HEK293T (cell line): ENCODE measurements around the gene C3AR1.
"Not testable (repeated sequence)": the region's sequence is repeated elsewhere in the genome, so short reads cannot be mapped to it uniquely, and the experiment has no call there.

Source experiments
- CTCF ChIA-PET: fragments of 350-600 bp; formaldehyde crosslinking; extraction: SDS; loops from one replicate; lab custom pipeline; 2021; ENCODE audit warnings: antibody characterized with exemption, inconsistent platforms; lab: Yijun Ruan, JAX
- POLR2A ChIA-PET: fragments of 350-600 bp; formaldehyde crosslinking; extraction: SDS; loops from one replicate; lab custom pipeline; 2020; ENCODE audit warnings: antibody characterized with exemption, inconsistent platforms; lab: Yijun Ruan, JAX
- DNase-seq: peaks from one replicate; pipeline ENCODE4 v3.0.0; 2012; ENCODE audit warnings: mixed read lengths; ENCODE audit errors: extremely low spot score
- ARNT ChIP-seq: fragments of 450-650 bp; IDR thresholded peaks from 2 replicates; pipeline ENCODE4 v1.6.1; 2017; ENCODE audit warnings: mild to moderate bottlenecking
- BHLHE40 ChIP-seq: fragments of 450-650 bp; IDR thresholded peaks from 2 replicates; pipeline ENCODE4 v1.6.1; 2016; ENCODE audit warnings: mild to moderate bottlenecking, moderate library complexity, borderline replicate concordance
- CTBP1 ChIP-seq: fragments of 450-650 bp; IDR thresholded peaks from 2 replicates; pipeline ENCODE4 v1.6.1; 2016; ENCODE audit warnings: borderline replicate concordance
- ELF4 ChIP-seq: fragments of 450-650 bp; IDR thresholded peaks from 2 replicates; pipeline ENCODE4 v1.6.1; 2017; ENCODE audit warnings: antibody characterized with exemption
- FOXA1 ChIP-seq: fragments of 450-650 bp; IDR thresholded peaks from 2 replicates; pipeline ENCODE4 v1.6.1; 2016; ENCODE audit warnings: mild to moderate bottlenecking
- FOXK2 ChIP-seq: fragments of 450-650 bp; IDR thresholded peaks from 2 replicates; pipeline ENCODE4 v1.6.1; 2016; ENCODE audit warnings: mild to moderate bottlenecking
- FOXM1 ChIP-seq: fragments of 450-650 bp; IDR thresholded peaks from 2 replicates; pipeline ENCODE4 v1.6.1; 2017; ENCODE audit warnings: mild to moderate bottlenecking, borderline replicate concordance
- HDGF ChIP-seq: fragments of 450-650 bp; IDR thresholded peaks from 2 replicates; pipeline ENCODE4 v1.6.1; 2017; ENCODE audit warnings: antibody characterized with exemption, borderline replicate concordance
- L3MBTL2 ChIP-seq: fragments of 450-650 bp; conservative IDR thresholded peaks from 2 replicates; pipeline ENCODE4 v1.6.1; 2016; ENCODE audit warnings: mild to moderate bottlenecking
- LEF1 ChIP-seq: fragments of 450-650 bp; IDR thresholded peaks from 2 replicates; pipeline ENCODE4 v1.6.1; 2017; ENCODE audit warnings: mild to moderate bottlenecking, borderline replicate concordance
- NFRKB ChIP-seq: fragments of 450-650 bp; IDR thresholded peaks from 2 replicates; pipeline ENCODE4 v1.6.1; 2016; ENCODE audit warnings: mild to moderate bottlenecking, moderate library complexity
- PKNOX1 ChIP-seq: fragments of 450-650 bp; IDR thresholded peaks from 2 replicates; pipeline ENCODE4 v1.6.1; 2016
- SP1 ChIP-seq: fragments of 450-650 bp; IDR thresholded peaks from 2 replicates; pipeline ENCODE4 v1.6.1; 2017
- SUZ12 ChIP-seq: fragments of 450-650 bp; IDR thresholded peaks from 2 replicates; pipeline ENCODE4 v1.6.1; 2016; ENCODE audit warnings: mild to moderate bottlenecking
- TARDBP ChIP-seq: fragments of 450-650 bp; IDR thresholded peaks from 2 replicates; pipeline ENCODE4 v1.6.1; 2016
- ZNF384 ChIP-seq: fragments of 450-650 bp; IDR thresholded peaks from 2 replicates; pipeline ENCODE4 v1.6.1; 2016

Gene C3AR1

GRCh38 chr12:8080120-8080519 lies 14.0 kb upstream of the C3AR1 start:
- no peak for DNase-seq
- POLR2A ChIA-PET, result no interaction called here
- CTCF ChIA-PET, result interaction anchor here (0.6 kb wide), 1 partner anchor 78 kb away, joined by 6 read pairs; no protein-coding TSS in a partner anchor
- TF ChIP-seq BHLHE40 (no peak), FOXK2 (no peak), FOXM1 (no peak), ELF4 (no peak), ZNF384 (no peak), PKNOX1 (no peak), L3MBTL2 (no peak), HDGF (no peak), SUZ12 (no peak), TARDBP (no peak), FOXA1 (no peak), ARNT (no peak), SP1 (no peak)

- POLR2A ChIA-PET, result interaction anchor here (0.9 to 3.0 kb wide), 4 partner anchors 33 to 108 kb away, joined by 3 to 11 read pairs (median 8); no protein-coding TSS in a partner anchor
- CTCF ChIA-PET, result interaction anchor here (0.9 to 2.0 kb wide), 4 partner anchors 22 to 146 kb away, joined by 3 to 13 read pairs (median 10); no protein-coding TSS in a partner anchor
- no peak for DNase-seq
- TF ChIP-seq SUZ12 (no peak), HDGF (no peak), ZNF384 (no peak), FOXA1 (no peak), SP1 (no peak)
Measured at GRCh38 chr12:8078916-8079315, 12.8 kb upstream of the C3AR1 start.

DNA sequence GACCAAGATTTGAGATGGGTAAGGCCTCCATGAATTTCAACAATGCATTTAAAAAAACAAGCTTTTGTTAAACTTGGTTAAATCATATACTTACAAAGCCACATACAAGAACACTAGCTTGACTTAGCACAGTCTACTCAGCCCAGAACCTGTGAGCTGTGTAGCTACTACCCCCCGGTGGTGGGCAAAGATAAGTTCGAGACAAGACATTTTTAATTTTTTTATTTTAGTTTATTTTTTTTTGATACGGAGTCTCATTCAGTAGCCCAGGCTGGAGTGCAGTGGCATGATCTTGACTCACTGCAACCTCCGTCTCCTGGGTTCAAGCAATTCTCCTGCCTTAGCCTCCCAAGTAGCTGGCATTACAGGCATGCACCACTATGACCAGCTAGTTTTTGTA lies 12.2 kb upstream of the C3AR1 start:
- DNase-seq, result no peak
- ChIA-PET CTCF (interaction anchor here (0.6 to 2.0 kb wide), 9 partner anchors 17 to 436 kb away, joined by 3 to 13 read pairs (median 4); partner anchors contain the start of gene FOXJ2), POLR2A (interaction anchor here (0.7 to 3.0 kb wide), 6 partner anchors 12 to 143 kb away, joined by 3 to 11 read pairs (median 4); partner anchors contain the start of genes C3AR1 and SLC2A3)
- TF ChIP-seq CTBP1, result no peak
- no peak for TF ChIP-seq HDGF
- TF ChIP-seq PKNOX1, result no peak
- TF ChIP-seq ZNF384, result peak; percentile 45; the same call in 1 of the 2 replicates
- TF ChIP-seq L3MBTL2, result no peak
- TF ChIP-seq SP1, result no peak
- no peak for TF ChIP-seq SUZ12
- no peak for TF ChIP-seq LEF1

GRCh38 chr12:8077207-8077606 lies 11.0 kb upstream of the C3AR1 start:
- no peak for DNase-seq
- TF ChIP-seq ARNT (no peak), SUZ12 (no peak), FOXK2 (no peak), BHLHE40 (no peak), PKNOX1 (no peak), ZNF384 (no peak), TARDBP (no peak), ELF4 (no peak), CTBP1 (no peak), NFRKB (no peak), HDGF (no peak), FOXA1 (no peak), FOXM1 (no peak), L3MBTL2 (no peak), SP1 (no peak), LEF1 (no peak)
- CTCF ChIA-PET, result interaction anchor here (0.6 to 1.7 kb wide), 6 partner anchors 16 to 472 kb away, joined by 3 to 8 read pairs (median 4); no protein-coding TSS in a partner anchor

GRCh38 chr12:8076366-8076765 lies 10.2 kb upstream of the C3AR1 start:
- POLR2A ChIA-PET, result interaction anchor here (2.3 to 3.0 kb wide), 2 partner anchors 30 to 49 kb away, joined by 10 to 11 read pairs; no protein-coding TSS in a partner anchor
- CTCF ChIA-PET, result interaction anchor here (1.0 kb wide), 1 partner anchor 31 kb away, joined by 4 read pairs; no protein-coding TSS in a partner anchor
- DNase-seq, result no peak
- TF ChIP-seq BHLHE40 (no peak), L3MBTL2 (no peak), ELF4 (no peak), NFRKB (no peak), SUZ12 (no peak), SP1 (no peak)

More at GRCh38 chr12:8077207-8077606, 11.0 kb upstream of the C3AR1 start:
- POLR2A ChIA-PET, result interaction anchor here (1.6 to 3.0 kb wide), 3 partner anchors 31 to 50 kb away, joined by 5 to 11 read pairs (median 10); no protein-coding TSS in a partner anchor

DNA sequence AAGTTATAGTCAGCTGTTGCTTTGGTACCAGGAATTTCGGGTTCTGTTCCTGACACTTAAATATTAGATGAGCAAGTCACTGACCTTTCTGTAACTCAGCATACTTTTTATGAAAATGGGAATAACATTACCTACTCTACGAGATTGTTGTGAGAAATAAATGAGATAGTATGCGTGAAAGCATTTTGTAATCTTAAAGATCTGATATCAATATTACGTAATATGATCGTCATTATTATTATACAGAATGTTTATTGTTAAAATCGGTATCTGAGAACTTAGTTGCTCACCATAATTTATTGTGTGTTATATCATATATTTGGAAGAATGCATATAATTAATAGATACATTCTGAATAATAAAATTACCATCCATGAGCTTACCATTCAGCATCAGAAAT lies 9.8 kb upstream of the C3AR1 start:
- DNase-seq, result no peak
- TF ChIP-seq FOXA1 (no peak), CTBP1 (no peak), FOXM1 (no peak), LEF1 (no peak), FOXK2 (no peak), L3MBTL2 (no peak)
- ChIA-PET CTCF (no interaction called here), POLR2A (no interaction called here)

- POLR2A ChIA-PET, CTCF ChIA-PET, DNase-seq: not testable (repeated sequence)
Measured at GRCh38 chr12:8071820-8072219, 5.7 kb upstream of the C3AR1 start.
